NB4 (cell line): ENCODE results near the gene ITGA4.

Experiments
- DNase-seq: peaks from one replicate; pipeline ENCODE4 v3.0.0; 2010; ENCODE audit warnings: low read depth
- H3K4me3 ChIP-seq: one replicate; pipeline ENCODE4 v1.5.1; 2011; ENCODE audit warnings: mild to moderate bottlenecking, low read depth, low read length, moderate library complexity
- CTCF ChIP-seq: IDR thresholded peaks from one replicate; pipeline ENCODE4 v1.5.1; 2012; ENCODE audit warnings: low read depth, low read length
- MAX ChIP-seq: IDR thresholded peaks from 2 replicates; pipeline ENCODE4 v1.6.1; 2011; ENCODE audit warnings: low read depth, low read length
- MYC ChIP-seq: IDR thresholded peaks from 2 replicates; pipeline ENCODE4 v1.6.1; 2011; ENCODE audit warnings: low read depth, low read length
- POLR2A ChIP-seq: IDR thresholded peaks from 2 replicates; pipeline ENCODE4 v1.6.1; 2011; ENCODE audit warnings: mild to moderate bottlenecking; ENCODE audit not compliant: insufficient read length; ENCODE audit errors: extremely low read depth

Gene ITGA4

DNA sequence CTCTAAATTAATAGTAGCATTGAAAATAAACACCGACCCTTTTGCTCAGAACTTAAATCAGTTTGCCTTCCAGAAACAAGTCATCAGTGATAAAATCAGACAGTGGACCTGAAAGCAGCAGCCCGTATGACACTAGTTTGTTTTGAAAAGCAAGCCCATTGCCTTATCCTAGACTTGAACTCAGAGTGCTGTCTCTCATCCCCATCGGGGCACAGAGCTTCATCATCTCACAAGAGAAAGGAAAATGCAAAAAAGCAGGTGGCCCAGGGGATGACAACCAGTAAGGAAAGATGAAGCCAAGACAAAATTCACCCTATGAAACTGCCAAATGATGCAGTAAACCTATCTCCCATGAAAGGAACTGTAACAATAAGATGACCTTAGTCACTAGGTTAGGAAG lies 128.5 kb downstream of the ITGA4 start:
- H3K4me3 ChIP-seq = no peak overlapping the region
- TF ChIP-seq CTCF (no peak), MYC (no peak), POLR2A (no peak), MAX (no peak)
- DNase-seq = no peak
